ENCODE results near the gene PCED1A.
A peak's percentile ranks its signal among the peaks of the same experiment; 100 is the strongest.

The PCED1A gene

DNA sequence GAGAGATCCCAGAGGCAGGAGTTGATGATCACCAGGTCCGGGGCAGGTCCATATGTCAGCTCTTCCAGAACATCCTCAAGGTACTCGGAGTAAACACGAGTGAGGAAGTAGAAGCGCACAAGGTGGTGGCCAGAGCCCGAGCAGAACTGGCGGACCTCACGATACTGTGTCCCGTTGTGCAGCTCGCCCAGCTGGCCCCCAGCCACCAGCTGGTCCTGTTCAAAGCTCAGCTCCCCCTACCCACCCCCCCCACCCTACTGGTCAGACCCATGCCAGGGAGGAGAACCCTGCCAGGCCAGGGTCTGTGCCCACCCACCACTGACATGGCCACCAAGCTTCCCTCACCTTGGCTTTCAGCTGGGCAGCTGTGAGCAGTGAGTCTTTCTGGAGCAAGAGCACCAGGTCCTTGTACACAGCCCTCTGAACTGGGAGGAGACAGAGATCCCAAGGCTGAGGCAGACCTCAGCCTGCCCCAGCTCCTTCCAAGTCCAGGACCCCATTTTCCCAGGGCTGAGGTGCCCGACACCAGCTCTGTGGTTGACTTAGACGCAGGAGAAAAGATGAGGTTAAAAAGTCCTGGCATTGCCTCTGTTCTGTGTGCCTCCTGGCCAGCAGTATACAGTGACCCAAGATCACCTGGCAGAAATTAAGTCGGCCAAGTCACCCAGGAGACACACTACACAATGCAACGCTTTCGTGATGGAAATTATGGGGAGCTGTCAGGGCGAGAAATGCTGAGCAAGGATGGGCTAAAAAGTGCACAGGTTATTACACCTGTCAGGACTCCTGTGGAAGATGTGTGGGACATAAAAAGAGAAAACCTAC lies 1.4 kb downstream of the PCED1A start:
- no peaks in the 10 kb centered on the region for H3K36me3 ChIP-seq (ENCODE audit: control insufficient read depth, insufficient read depth, low read length)
- H3K27ac ChIP-seq = no peak overlapping the region
- peaks cover 5% of the 10 kb centered on the region for H3K4me1 ChIP-seq
- no peaks in the 10 kb centered on the region for H3K9me3 ChIP-seq (ENCODE audit: control insufficient read depth, low read length)
- peaks cover 6% of the 10 kb centered on the region for H3K79me2 ChIP-seq
- peak overlapping the region; percentile 100 for H2AFZ ChIP-seq
- no peak overlapping the region for H3K4me3 ChIP-seq (ENCODE audit: low read depth, low read length)
- no peak overlapping the region for H3K9ac ChIP-seq
- peak overlapping the region; percentile 99 for H3K4me2 ChIP-seq (ENCODE audit: low read length)
- TF ChIP-seq, protein P1, sequence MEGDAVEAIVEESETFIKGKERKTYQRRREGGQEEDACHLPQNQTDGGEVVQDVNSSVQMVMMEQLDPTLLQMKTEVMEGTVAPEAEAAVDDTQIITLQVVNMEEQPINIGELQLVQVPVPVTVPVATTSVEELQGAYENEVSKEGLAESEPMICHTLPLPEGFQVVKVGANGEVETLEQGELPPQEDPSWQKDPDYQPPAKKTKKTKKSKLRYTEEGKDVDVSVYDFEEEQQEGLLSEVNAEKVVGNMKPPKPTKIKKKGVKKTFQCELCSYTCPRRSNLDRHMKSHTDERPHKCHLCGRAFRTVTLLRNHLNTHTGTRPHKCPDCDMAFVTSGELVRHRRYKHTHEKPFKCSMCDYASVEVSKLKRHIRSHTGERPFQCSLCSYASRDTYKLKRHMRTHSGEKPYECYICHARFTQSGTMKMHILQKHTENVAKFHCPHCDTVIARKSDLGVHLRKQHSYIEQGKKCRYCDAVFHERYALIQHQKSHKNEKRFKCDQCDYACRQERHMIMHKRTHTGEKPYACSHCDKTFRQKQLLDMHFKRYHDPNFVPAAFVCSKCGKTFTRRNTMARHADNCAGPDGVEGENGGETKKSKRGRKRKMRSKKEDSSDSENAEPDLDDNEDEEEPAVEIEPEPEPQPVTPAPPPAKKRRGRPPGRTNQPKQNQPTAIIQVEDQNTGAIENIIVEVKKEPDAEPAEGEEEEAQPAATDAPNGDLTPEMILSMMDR (IDR thresholded peaks at IDR 0.05) = no peak
- H3K27me3 ChIP-seq (ENCODE audit: control insufficient read depth, insufficient read depth, low read length) = no peaks in the 10 kb centered on the region

DNA sequence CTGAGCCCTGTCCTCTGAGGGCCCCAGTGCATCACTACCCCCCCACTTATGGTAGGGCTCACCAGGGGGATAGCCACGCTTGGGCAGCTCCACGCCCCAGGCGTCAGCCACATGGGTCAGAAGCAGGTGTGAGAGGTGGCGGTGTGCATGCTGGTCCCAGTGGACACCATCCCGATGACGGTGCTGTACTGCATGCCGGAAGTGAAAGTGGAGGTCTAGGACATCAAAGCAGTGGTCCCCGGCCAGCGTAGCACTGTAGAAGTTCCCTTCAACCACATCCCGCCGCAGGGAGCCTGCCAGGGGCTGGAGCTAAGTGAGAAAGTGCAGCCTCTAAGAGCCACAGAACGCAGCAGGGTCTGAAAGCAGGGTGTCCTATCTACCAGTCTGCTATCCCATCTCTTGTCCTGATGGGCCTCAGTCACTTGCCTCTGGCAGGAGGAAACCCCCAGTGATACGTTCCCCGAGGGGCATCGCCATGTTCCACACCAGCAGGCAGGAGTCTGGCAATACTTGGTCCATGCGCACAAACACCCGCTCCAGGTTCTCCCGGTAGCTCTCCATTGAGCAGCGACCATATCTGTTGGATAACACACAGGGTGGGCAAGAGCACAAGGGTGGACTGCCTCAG lies 2.2 kb downstream of the PCED1A start:
- peaks cover 5% of the 10 kb centered on the region for H3K4me1 ChIP-seq
- H3K9me3 ChIP-seq (ENCODE audit: control insufficient read depth, low read length) = no peaks in the 10 kb centered on the region
- no peak overlapping the region for H3K27ac ChIP-seq
- no peak overlapping the region for H3K4me2 ChIP-seq (ENCODE audit: low read length)
- peaks cover 6% of the 10 kb centered on the region for H3K79me2 ChIP-seq
- H2AFZ ChIP-seq = no peak overlapping the region
- H3K27me3 ChIP-seq (ENCODE audit: control insufficient read depth, insufficient read depth, low read length) = no peaks in the 10 kb centered on the region
- H3K4me3 ChIP-seq (ENCODE audit: low read depth, low read length) = no peak overlapping the region
- H3K36me3 ChIP-seq (ENCODE audit: control insufficient read depth, insufficient read depth, low read length) = no peaks in the 10 kb centered on the region
- no peak overlapping the region for H3K9ac ChIP-seq
- TF ChIP-seq, protein P1 (IDR thresholded peaks at IDR 0.05) = no peak

DNA sequence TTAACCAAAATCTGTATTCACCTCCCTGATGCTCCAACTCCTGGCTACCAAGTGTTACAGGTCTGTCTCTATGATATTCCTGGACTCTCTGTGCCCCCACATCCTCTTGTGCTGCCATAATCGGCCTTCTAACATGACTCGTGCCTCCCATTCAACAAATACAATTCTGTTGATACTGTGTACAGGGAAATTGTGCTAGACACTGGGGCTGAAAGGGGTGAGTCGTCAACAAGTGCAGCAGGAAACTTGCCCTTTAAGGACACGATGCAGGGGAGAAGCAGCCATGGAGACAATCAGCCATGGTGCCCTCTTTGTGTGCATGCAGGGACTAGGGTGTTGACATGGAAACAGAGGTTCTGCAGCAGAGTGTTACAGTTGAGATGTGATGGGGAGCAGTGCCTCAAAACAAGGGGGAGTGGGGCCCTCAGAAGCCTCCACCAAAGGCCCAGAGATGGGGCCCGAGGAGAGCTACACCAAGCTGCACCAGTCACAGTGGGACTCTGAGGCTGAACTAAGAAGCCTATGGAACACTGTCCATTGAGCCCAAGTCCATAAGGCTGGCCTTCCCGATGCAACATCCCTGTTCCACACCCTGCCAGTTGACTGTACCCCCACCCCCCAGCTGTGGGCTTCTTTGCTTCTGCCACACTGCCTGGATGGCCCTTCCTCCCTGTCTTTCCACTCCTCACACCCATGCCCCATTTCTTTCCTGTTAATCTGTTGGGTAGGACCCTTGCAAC lies 3.1 kb downstream of the PCED1A start:
- no peaks in the 10 kb centered on the region for H3K36me3 ChIP-seq (ENCODE audit: control insufficient read depth, insufficient read depth, low read length)
- H3K79me2 ChIP-seq = peaks cover 3% of the 10 kb centered on the region
- peaks cover 5% of the 10 kb centered on the region for H3K4me1 ChIP-seq
- no peaks in the 10 kb centered on the region for H3K9me3 ChIP-seq (ENCODE audit: control insufficient read depth, low read length)
- H2AFZ ChIP-seq = no peak overlapping the region
- H3K9ac ChIP-seq = no peak overlapping the region
- H3K27me3 ChIP-seq (ENCODE audit: control insufficient read depth, insufficient read depth, low read length) = no peaks in the 10 kb centered on the region
- H3K4me2 ChIP-seq (ENCODE audit: low read length) = no peak overlapping the region
- no peak overlapping the region for H3K4me3 ChIP-seq (ENCODE audit: low read depth, low read length)
- TF ChIP-seq, protein P1 (IDR thresholded peaks at IDR 0.05) = no peak
- no peak overlapping the region for H3K27ac ChIP-seq

DNA sequence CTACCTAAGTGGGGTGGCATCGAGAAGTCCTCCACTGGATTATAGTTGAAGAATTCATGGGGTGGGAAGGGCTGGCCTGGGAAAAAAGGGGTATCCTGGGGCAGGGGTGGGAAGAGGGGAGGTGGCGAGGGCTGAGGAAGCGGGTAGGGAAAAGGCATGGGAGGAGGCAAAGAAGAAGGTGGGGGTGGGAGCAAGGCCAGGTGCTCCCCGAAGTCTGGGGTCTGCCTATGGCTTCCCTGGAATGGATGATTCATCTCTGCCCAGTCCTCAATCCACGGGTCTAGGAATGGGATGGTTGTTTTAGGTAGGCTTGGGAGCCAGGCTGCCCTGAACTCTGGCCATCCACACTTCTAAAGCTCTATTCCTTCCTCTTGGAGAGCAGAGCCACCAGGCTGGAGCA lies 4.4 kb downstream of the PCED1A start:
- TF ChIP-seq, protein P1 (IDR thresholded peaks at IDR 0.05) = no peak
- H3K4me1 ChIP-seq = peaks cover 2% of the 10 kb centered on the region
- no peaks in the 10 kb centered on the region for H3K79me2 ChIP-seq
- H3K4me2 ChIP-seq (ENCODE audit: low read length) = no peak overlapping the region
- H3K9me3 ChIP-seq (ENCODE audit: control insufficient read depth, low read length) = no peaks in the 10 kb centered on the region
- H3K27ac ChIP-seq = no peak overlapping the region
- no peak overlapping the region for H2AFZ ChIP-seq
- H3K9ac ChIP-seq = no peak overlapping the region
- H3K36me3 ChIP-seq (ENCODE audit: control insufficient read depth, insufficient read depth, low read length) = no peaks in the 10 kb centered on the region
- H3K4me3 ChIP-seq (ENCODE audit: low read depth, low read length) = no peak overlapping the region
- H3K27me3 ChIP-seq (ENCODE audit: control insufficient read depth, insufficient read depth, low read length) = no peaks in the 10 kb centered on the region
